ENCODE results near the gene HS2ST1. TPM values are rescaled to one million over a fixed set of nuclear protein-coding genes. Genes with fewer than 3 reads are reported as not detected.

Gene HS2ST1
- total RNA-seq, 4 donors from 2014 or later = 4.6 to 53.5 (median 15.5) TPM

DNA sequence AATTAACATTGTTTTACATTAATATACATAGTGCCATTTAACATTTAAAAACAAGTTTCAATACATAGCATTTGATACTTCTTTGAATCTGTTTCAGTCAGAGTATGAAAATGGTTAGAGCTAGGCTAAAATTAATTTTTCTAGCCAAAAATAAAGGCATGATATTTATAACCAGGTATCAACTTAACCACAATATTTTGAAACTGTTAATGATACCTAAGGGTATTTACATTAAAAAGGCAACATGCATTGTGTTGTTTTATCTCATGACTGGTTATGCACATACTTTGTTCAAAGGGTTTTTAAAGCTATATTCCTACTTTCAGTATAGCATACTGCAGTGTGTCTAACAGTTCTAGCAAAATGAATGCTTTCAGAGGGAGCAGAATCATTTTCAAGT lies 130.0 kb downstream of the HS2ST1 start:
- H3K4me1 ChIP-seq = no peaks in the 10 kb centered on the region

DNA sequence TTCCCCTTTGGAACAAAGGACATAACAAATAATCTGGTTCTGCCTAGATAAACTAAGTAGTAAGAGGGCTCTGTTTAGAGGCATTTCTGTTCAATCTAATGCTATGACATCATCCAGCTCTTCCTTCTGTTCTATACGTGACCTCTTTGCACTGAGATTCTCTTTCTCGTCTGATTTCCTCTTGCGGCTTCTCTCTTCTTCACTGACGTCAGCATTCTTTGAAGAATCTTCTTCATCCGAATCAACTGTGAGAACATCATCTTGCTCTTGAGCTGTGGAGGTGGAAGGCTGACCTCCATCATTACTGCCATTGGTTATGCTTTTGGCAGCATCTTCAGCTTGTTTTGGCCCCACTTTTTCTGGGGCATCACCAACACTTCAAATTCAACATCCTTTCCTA lies 130.4 kb downstream of the HS2ST1 start:
- no peaks in the 10 kb centered on the region for H3K9me3 ChIP-seq
- no peaks in the 10 kb centered on the region for H3K4me1 ChIP-seq
- no peak overlapping the region for H3K27ac ChIP-seq
- no peak for DNase-seq
- H3K36me3 ChIP-seq = no peaks in the 10 kb centered on the region
- H3K4me3 ChIP-seq = no peak overlapping the region
- H3K27me3 ChIP-seq = no peaks in the 10 kb centered on the region
- intact Hi-C loops (cut with DNase I; ENCODE audit: low total_unique reads) = no loop called here
- TF ChIP-seq, protein P1, sequence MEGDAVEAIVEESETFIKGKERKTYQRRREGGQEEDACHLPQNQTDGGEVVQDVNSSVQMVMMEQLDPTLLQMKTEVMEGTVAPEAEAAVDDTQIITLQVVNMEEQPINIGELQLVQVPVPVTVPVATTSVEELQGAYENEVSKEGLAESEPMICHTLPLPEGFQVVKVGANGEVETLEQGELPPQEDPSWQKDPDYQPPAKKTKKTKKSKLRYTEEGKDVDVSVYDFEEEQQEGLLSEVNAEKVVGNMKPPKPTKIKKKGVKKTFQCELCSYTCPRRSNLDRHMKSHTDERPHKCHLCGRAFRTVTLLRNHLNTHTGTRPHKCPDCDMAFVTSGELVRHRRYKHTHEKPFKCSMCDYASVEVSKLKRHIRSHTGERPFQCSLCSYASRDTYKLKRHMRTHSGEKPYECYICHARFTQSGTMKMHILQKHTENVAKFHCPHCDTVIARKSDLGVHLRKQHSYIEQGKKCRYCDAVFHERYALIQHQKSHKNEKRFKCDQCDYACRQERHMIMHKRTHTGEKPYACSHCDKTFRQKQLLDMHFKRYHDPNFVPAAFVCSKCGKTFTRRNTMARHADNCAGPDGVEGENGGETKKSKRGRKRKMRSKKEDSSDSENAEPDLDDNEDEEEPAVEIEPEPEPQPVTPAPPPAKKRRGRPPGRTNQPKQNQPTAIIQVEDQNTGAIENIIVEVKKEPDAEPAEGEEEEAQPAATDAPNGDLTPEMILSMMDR (IDR thresholded peaks at IDR 0.05) = no peak
- TF ChIP-seq POLR2A (IDR thresholded peaks at IDR 0.05) = no peak

More for the DNA sequence above, 130.0 kb downstream of the HS2ST1 start:
- Histone ChIP-seq H3K36me3 (no peaks in the 10 kb centered on the region), H3K9me3 (no peaks in the 10 kb centered on the region), H3K4me3 (no peak overlapping the region), H3K27me3 (no peaks in the 10 kb centered on the region), H3K27ac (no peak overlapping the region)
- intact Hi-C loops (cut with DNase I; ENCODE audit: low total_unique reads) = no loop called here
- TF ChIP-seq, protein P1 (IDR thresholded peaks at IDR 0.05) = no peak
- TF ChIP-seq POLR2A (IDR thresholded peaks at IDR 0.05) = no peak
- DNase-seq = no peak

DNA sequence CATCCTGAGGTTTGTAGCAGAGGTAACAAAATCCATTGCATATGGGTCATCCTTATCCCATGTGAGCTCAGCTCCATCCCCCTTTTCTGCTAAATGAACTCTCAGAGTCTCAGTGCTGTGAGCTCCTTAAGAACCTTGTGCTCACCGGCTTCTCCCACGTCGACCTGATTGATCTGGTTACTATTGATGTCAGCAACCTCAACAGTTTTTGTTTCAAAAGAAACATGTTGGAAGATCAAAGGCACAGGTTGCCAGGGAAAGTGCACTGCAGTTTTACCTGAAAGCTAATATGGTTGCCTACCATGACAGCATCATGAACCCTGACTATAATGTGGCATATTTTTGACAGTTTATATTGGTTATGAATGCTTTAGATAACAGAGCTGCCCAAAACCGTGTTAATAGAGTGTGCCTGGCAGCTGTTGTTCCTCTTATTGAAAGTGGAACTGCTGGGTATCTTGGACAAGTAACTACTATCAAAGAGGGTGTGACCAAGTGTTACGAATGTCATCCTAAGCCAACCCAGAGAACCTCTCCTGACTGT lies 131.4 kb downstream of the HS2ST1 start:
- DNase-seq = no peak

DNA sequence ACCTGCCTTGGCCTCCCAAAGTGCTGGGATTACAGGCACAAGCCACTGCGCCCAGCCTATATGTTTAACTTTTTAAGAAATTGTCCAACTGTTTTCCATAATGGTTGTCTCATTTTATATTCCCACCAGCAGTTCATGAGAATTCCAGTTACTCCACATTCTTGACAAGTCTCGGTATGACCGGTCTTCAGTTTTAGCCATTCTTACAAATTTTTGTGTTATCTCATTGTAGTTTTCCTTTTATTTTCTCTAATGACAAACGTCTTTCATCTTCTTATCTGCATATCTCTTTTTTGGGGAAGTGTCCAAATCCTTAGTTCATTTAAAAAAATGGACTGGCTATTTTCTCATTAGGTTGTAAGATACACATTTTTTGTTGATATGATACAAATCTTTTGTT lies 132.5 kb downstream of the HS2ST1 start:
- Histone ChIP-seq H3K27me3 (no peaks in the 10 kb centered on the region), H3K4me1 (no peaks in the 10 kb centered on the region), H3K9me3 (no peaks in the 10 kb centered on the region), H3K36me3 (no peaks in the 10 kb centered on the region), H3K4me3 (no peak overlapping the region), H3K27ac (no peak overlapping the region)
- intact Hi-C loops (cut with DNase I; ENCODE audit: low total_unique reads) = no loop called here
- TF ChIP-seq, protein P1 (IDR thresholded peaks at IDR 0.05) = no peak
- TF ChIP-seq POLR2A (IDR thresholded peaks at IDR 0.05) = no peak
- no peak for DNase-seq

More for the DNA sequence above, 131.4 kb downstream of the HS2ST1 start:
- Histone ChIP-seq H3K27me3 (no peaks in the 10 kb centered on the region), H3K4me1 (no peaks in the 10 kb centered on the region), H3K27ac (no peak overlapping the region), H3K9me3 (no peaks in the 10 kb centered on the region), H3K36me3 (no peaks in the 10 kb centered on the region), H3K4me3 (no peak overlapping the region)
- TF ChIP-seq, protein P1 (IDR thresholded peaks at IDR 0.05) = no peak
- no peak for TF ChIP-seq POLR2A (IDR thresholded peaks at IDR 0.05)
- intact Hi-C loops (cut with DNase I; ENCODE audit: low total_unique reads) = no loop called here

DNA sequence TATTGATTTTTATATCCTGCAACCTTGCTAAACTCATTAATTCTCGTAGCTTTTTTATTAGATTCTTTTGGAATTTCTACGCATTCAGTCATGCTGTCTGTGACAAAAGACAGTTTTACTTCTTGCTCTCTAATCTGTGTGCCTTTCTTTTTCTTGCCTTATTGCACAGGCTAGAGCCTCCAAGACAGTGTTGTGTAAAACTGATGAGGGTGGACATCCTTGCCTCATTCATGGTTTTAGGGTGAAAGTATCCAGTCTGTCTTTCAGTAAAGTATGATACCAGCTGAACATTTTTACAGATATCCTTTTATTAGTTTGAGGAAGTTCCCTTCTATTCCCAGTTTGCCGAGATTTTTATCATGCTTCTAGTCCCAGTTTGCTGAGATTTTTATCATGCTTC lies 133.8 kb downstream of the HS2ST1 start:
- Histone ChIP-seq H3K9me3 (no peaks in the 10 kb centered on the region), H3K4me3 (no peak overlapping the region), H3K27me3 (no peaks in the 10 kb centered on the region), H3K27ac (no peak overlapping the region), H3K36me3 (no peaks in the 10 kb centered on the region), H3K4me1 (no peaks in the 10 kb centered on the region)
- intact Hi-C loops (cut with DNase I; ENCODE audit: low total_unique reads) = no loop called here
- TF ChIP-seq POLR2A (IDR thresholded peaks at IDR 0.05) = no peak
- TF ChIP-seq, protein P1 (IDR thresholded peaks at IDR 0.05) = no peak
- DNase-seq = no peak

All from uterus (tissue), 4 donors.